GM10266 (cell line): ENCODE data around the gene FBXW8.

Experiments used
- DNase-seq: peaks from one replicate; pipeline ENCODE4 v3.0.0; 2012; ENCODE audit errors: extremely low spot score
- TF ChIP-seq, protein P1 (sequence below): IDR thresholded peaks from 2 replicates; pipeline ENCODE4 v1.5.1; 2012; ENCODE audit warnings: mild to moderate bottlenecking, low read depth; ENCODE audit not compliant: control insufficient read depth, insufficient read depth; ENCODE audit errors: missing control alignments

The FBXW8 gene

DNA sequence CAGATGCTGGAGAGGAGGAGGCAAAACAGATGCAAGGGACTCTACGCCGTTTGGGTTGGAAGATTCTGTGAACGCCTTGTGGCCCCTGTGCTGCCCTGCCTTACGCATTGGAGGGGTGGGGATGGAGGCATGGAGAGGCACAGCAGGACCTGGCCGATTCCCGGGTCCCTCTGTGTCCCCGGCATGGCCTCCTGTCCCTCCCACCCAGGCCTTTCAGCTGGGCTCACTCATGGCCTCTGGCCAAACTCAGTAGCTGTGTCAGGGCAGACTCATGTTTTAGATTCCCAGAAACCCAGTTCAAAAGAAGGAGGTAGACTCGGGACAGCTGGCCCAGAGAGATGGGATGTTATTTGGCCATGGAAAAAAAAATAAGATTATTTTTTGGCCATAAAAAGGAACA is 148.4 kb downstream of the FBXW8 start:
- no peak for DNase-seq

DNA sequence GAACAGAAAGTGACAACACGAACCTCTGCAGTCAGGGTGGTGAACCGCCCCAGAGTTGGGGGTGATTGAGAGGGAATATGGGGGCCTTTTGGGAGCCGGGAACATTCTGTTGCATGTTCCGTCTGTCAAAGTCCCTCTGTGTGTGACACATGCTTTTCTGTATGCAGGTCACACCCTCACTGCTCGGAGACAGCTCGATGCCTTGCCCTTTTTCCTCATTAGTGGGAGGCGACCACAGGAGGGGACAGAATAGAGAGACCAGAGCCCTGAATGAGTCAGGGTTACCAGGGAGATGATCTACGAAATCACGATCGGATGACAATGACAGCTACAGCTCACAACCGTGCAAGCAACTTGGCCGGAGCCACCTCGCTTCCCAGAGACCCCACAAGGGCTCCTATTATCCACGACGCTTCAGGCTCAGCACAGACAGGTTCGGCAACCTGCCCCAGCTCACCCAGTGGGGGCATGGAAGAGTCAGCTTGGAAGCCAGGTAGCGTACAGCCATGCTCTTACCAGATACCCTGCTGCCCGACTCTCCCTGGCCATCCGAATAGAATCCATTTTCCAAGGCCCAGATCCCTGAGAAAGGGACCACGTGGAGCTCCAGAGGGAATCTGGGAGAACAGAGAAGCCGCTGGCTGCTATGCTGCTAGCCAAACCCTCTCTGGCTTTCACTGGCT is 149.6 kb downstream of the FBXW8 start:
- TF ChIP-seq, protein P1, sequence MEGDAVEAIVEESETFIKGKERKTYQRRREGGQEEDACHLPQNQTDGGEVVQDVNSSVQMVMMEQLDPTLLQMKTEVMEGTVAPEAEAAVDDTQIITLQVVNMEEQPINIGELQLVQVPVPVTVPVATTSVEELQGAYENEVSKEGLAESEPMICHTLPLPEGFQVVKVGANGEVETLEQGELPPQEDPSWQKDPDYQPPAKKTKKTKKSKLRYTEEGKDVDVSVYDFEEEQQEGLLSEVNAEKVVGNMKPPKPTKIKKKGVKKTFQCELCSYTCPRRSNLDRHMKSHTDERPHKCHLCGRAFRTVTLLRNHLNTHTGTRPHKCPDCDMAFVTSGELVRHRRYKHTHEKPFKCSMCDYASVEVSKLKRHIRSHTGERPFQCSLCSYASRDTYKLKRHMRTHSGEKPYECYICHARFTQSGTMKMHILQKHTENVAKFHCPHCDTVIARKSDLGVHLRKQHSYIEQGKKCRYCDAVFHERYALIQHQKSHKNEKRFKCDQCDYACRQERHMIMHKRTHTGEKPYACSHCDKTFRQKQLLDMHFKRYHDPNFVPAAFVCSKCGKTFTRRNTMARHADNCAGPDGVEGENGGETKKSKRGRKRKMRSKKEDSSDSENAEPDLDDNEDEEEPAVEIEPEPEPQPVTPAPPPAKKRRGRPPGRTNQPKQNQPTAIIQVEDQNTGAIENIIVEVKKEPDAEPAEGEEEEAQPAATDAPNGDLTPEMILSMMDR: no peak
- no peak for DNase-seq

More for the DNA sequence above, 148.4 kb downstream of the FBXW8 start:
- TF ChIP-seq, protein P1: no peak

DNA sequence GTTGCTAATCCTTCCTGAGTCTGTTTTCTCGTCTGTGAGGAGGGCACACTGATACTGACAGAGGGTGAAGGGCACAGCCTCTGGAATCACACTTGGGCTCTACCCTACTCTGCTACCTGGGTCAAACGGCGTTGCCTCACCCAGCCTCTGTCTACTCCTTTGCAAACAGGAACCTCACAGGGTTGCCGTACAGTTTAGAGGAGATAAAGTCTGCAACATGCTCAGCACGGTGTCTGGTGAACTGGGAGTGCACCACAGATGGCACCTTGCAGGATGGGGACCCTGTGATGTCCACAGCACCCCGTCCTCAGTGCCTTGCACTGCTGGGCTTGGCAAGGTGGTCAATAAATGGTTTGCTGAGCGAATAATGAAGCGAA is 150.2 kb downstream of the FBXW8 start:
- no peak for DNase-seq
- TF ChIP-seq, protein P1: no peak

DNA sequence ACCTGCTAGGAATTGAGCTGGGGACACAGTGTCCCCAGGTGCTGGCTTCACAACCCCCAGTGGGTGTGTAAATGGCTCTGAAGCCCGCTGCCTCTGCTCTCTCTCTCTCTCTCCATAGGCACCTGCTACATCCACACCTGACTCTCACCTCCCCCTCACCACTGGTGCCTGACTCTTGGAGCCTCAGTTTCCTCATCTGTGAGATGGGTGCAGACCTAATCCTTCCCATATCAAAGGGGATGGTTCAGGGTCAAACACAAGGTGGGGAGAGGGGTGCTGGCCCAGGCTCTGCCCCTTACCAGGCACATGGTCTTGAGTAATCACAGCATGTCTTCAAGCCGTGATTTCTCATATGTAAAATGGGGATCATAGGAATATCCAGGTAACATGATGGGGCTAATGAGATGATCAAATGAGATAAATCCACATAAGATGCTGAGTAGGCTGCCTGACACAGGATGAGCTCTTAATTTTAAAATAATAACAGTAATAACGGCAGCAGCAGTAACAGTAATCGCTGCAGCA is 150.9 kb downstream of the FBXW8 start:
- TF ChIP-seq, protein P1: no peak
- no peak for DNase-seq

DNA sequence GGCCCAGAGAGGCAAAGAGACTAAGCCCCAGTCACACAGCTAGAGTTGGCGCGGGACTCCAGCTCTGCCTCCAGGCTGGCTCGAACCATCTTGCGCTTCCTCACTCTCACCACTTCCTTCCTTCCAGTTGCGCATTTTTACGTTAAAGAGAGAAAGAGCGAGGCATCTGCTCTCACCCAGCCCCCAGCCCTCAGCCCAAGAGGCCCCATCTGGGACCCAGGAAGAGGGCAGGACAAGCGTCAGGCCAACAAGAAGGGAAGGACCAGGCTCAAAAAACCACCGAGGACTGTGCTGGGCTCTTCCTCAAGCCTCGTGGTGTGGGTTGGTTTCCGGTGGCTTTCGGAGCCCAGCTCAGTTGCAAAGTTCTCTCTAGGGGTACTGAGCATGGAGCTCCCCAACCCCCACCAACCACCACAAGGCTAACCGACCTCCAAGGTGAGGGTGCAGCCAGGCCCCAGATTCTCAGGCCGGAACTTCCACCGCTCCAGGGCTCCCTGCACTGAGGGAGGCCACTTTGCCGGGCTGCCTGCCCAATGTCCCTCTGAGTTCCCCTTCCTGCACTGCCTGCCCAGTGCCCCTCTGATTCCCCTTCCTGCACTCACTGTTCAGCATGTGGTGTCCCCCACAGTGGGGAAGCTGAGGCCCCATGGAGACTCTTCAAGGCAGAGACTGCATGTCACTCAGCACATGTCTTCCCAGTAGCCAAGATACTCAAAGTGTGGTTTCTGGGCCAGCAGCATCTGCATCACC is 152.6 kb downstream of the FBXW8 start:
- no peak for DNase-seq
- TF ChIP-seq, protein P1: no peak

DNA sequence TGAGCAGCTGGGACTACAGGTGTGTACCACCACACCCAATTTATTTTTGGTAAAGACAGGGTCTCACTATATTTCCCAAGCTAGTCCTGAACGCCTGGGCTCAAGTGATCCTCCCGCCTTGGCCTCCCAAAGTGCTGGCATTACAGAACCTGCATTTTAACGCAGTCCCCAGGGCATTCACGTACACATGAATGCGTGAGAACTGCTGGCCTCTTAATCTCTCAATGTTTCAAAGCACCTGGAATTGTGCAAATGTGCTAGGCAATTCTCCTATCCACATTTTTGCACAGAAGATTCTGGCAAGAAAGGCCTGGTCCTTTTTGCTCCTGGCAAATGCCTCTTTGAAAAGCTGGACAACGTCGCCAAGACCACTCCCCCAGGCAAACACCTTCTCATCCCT is 153.3 kb downstream of the FBXW8 start:
- TF ChIP-seq, protein P1: no peak
- no peak for DNase-seq

DNA sequence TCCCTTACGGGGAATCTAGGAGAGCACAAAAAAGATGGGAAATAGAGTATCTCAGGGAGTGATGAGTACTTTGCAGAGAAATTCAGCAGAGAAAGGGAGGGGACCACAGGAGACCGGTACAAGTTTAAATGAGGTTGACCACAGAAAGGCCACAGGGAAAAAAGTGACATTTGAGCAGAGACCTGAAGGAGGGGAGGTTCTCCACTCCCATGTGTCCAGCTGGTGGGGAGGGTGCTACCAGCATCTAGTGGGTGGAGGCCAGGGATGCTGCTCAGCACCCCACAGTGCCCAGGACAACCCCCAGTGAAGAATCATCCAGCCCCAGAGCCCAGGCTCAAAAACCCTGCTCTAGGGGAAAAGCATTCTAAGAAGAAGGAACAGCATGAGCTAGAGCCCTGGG is 153.8 kb downstream of the FBXW8 start:
- TF ChIP-seq, protein P1: no peak
- no peak for DNase-seq
